Colonic mucosa (tissue), 4 donors: ENCODE measurements around the gene NADK. TPM values are rescaled to one million over a fixed set of nuclear protein-coding genes. Genes with fewer than 3 reads are reported as not detected.

Experiments used
- DNase-seq: peaks from one replicate; pipeline ENCODE4 v3.0.0-alpha.2; 2020
- H3K27ac ChIP-seq: fragments of 200-600 bp; one replicate; pipeline ENCODE4 v1.8.0; 2021
- H3K27me3 ChIP-seq: fragments of 200-600 bp; one replicate; pipeline ENCODE4 v1.8.0; 2021
- H3K36me3 ChIP-seq: fragments of 200-600 bp; one replicate; pipeline ENCODE4 v1.8.0; 2021
- H3K4me1 ChIP-seq: fragments of 200-600 bp; one replicate; pipeline ENCODE4 v1.8.0; 2021; ENCODE audit warnings: mild to moderate bottlenecking
- H3K4me3 ChIP-seq: fragments of 200-600 bp; one replicate; pipeline ENCODE4 v1.8.0; 2021
- H3K9ac ChIP-seq, 2 donors: one replicate each; pipeline ENCODE4 v1.7.0; 2013; ENCODE audit warnings: control low read depth in 2 of 2, low read depth in 2 of 2, low read length in 2 of 2
- H3K9me3 ChIP-seq: fragments of 200-600 bp; one replicate; pipeline ENCODE4 v1.8.0; 2021
- intact Hi-C: fragments of 100-400 bp; cut with DNase I; formaldehyde crosslinking; loops from one replicate; pipeline ENCODE4 v1.14.1; 2022
- total RNA-seq, 2 donors: library from RNA; stranded (reverse); fragmentation: NEBNext Ultra II Directional in 1 of 2; extraction: Animal tissue kit (Norgen Biotek cat#: 25700) in 1 of 2; gene quantifications; one replicate each; pipeline ENCODE4 v1.2.1, GENCODE V29; 2021
- TF ChIP-seq, protein P1 (sequence below): fragments of 200-600 bp; IDR thresholded peaks from one replicate; pipeline ENCODE4 v1.8.0; 2022; ENCODE audit warnings: antibody characterized with exemption, mild to moderate bottlenecking
- donor health status: healthy.
- donor health status: DM: no; HTN: no; CAD: no.
- donor health status: DM: no; HTN: no; CAD: no.

Gene NADK, protein sequence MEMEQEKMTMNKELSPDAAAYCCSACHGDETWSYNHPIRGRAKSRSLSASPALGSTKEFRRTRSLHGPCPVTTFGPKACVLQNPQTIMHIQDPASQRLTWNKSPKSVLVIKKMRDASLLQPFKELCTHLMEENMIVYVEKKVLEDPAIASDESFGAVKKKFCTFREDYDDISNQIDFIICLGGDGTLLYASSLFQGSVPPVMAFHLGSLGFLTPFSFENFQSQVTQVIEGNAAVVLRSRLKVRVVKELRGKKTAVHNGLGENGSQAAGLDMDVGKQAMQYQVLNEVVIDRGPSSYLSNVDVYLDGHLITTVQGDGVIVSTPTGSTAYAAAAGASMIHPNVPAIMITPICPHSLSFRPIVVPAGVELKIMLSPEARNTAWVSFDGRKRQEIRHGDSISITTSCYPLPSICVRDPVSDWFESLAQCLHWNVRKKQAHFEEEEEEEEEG
- 100 to 1,000 TPM; 122 to 146 TPM for total RNA-seq

DNA sequence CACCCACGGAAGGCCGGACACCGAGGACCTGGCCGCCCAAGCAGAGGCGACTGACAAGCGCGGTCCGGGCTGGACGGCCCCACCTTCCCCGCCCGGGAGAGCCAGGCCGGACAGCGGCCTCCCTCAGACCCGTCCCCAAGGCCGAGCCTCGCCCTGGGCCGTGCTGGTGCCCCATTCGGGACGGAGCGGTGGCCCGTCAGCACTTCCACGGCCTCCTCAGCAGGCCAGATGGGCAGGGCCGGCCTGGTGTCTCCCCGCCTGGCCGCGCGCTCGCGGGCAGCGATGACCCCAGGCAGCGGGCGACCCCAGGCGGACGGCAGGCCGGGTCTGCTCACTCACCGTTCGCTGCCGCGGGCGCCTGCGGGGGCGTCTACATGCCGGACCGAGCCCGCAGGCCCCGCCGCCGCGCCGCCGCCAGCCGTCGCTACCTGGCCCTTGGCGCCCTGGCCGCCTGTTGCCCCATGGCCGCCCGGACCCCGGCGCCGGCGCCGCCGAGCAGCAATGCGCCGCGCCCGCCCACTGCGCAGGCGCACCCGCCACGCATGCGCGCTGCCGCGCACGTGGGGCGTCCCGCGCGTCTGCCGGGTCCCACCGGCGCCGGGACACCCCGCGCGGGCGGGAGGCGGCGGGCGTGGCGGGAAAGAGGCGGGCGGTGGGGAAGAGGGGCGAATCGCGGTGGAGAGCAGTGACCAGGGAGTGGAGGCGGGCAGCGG, at the start of gene NADK:
TSS of gene NADK (minus strand) at position 521 of the 713 bp plus-strand sequence. CDS start 13,064 bp downstream, outside the sequence.
- H3K27ac ChIP-seq, result peak within 1 kb of the TSS; percentile 94
- H3K27me3 ChIP-seq, result no peaks in the 10 kb centered on the region
- peak; percentile 64 for DNase-seq
- H3K9me3 ChIP-seq, result no peaks in the 10 kb centered on the region
- no peaks in the 10 kb centered on the region for H3K36me3 ChIP-seq
- peaks cover 45% of the 10 kb centered on the region for H3K4me1 ChIP-seq
- peak within 1 kb of the TSS; percentile 75 for H3K4me3 ChIP-seq
- H3K9ac ChIP-seq, result peak within 1 kb of the TSS; percentile 97
- intact Hi-C loops, result no loop called here
- TF ChIP-seq, protein P1, sequence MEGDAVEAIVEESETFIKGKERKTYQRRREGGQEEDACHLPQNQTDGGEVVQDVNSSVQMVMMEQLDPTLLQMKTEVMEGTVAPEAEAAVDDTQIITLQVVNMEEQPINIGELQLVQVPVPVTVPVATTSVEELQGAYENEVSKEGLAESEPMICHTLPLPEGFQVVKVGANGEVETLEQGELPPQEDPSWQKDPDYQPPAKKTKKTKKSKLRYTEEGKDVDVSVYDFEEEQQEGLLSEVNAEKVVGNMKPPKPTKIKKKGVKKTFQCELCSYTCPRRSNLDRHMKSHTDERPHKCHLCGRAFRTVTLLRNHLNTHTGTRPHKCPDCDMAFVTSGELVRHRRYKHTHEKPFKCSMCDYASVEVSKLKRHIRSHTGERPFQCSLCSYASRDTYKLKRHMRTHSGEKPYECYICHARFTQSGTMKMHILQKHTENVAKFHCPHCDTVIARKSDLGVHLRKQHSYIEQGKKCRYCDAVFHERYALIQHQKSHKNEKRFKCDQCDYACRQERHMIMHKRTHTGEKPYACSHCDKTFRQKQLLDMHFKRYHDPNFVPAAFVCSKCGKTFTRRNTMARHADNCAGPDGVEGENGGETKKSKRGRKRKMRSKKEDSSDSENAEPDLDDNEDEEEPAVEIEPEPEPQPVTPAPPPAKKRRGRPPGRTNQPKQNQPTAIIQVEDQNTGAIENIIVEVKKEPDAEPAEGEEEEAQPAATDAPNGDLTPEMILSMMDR, result no peak

DNA sequence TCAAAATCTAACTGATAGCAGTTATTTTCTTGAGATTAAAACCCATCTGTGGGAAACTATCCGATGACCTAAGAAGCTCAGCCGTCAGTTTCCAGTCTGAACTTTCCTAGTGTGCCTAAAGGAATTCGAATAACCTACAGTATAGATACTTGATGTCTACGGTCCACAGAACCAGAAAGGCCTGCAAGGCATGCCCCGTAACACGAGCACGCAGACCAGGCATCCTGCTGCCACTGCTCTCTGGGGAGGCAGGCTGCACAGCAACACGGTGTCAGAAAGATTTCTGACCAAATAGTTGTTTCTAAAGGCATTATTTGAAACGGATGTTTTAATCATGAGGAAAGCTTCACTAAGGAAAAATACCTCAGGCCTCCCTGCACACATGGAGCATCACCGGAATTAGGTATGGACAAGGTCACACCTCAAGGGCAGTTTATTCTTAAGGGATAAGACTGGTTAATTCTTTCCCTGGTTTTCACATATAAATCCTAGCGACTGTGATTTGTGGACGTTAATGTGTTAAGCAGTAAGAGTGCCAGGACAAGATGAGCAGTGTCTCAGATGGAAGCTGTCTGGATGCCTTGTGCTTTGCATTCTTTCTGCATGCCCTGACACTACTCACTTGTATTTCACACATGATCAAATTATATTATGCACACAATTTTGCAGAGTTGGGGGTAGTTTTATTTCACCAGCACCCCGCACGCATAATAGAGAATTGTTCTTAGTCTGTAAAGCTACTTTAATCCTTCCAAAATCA, 49.0 kb upstream of the NADK start:
- no peak for DNase-seq
- H3K9ac ChIP-seq, result no peak overlapping the region
- peaks cover 6% of the 10 kb centered on the region for H3K4me1 ChIP-seq
- H3K36me3 ChIP-seq, result no peaks in the 10 kb centered on the region
- H3K27ac ChIP-seq, result no peak overlapping the region
- TF ChIP-seq, protein P1, result no peak
- intact Hi-C loops, result no loop called here
- H3K9me3 ChIP-seq, result no peaks in the 10 kb centered on the region
- no peaks in the 10 kb centered on the region for H3K27me3 ChIP-seq
- no peak overlapping the region for H3K4me3 ChIP-seq

GRCh38 chr1:1826356-1827088, 48.3 kb upstream of the NADK start:
- no peak for DNase-seq
- Histone ChIP-seq H3K9me3 (no peaks in the 10 kb centered on the region), H3K36me3 (no peaks in the 10 kb centered on the region), H3K9ac (no peak overlapping the region), H3K4me3 (no peak overlapping the region), H3K27me3 (no peaks in the 10 kb centered on the region), H3K4me1 (peaks cover 6% of the 10 kb centered on the region), H3K27ac (no peak overlapping the region)
- TF ChIP-seq, protein P1, result no peak
- intact Hi-C loops, result no loop called here

- Histone ChIP-seq H3K4me1 (peaks cover 6% of the 10 kb centered on the region), H3K27ac (no peak overlapping the region), H3K36me3 (no peaks in the 10 kb centered on the region), H3K9ac (no peak overlapping the region), H3K4me3 (no peak overlapping the region), H3K27me3 (no peaks in the 10 kb centered on the region), H3K9me3 (no peaks in the 10 kb centered on the region)
- intact Hi-C loops, result no loop called here
- no peak for DNase-seq
- TF ChIP-seq, protein P1, result no peak
Observed at GRCh38 chr1:1825217-1825616, 46.9 kb upstream of the NADK start.

DNA sequence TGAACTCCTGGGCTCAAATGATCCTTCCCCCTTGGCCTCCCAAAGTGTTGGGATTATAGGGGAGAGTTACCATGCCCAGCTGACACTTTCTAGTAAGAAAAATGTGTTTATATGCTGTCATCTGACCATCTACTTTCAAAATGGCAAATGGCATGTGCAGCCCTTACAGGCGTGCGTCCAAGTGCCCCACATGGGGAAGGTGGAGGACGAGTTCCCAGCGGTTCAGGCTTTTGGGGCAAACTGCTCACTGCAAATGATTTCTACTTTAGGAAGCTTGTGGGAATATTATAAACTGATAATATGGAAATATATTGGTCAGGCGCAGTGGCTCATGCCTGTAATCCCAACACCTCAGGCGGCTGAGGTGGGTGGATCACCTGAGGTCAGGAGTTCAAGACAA, 41.5 kb upstream of the NADK start:
- TF ChIP-seq, protein P1, result no peak
- DNase-seq, result no peak
- Histone ChIP-seq H3K4me1 (no peaks in the 10 kb centered on the region), H3K4me3 (no peak overlapping the region), H3K27ac (no peak overlapping the region), H3K27me3 (no peaks in the 10 kb centered on the region), H3K9ac (no peak overlapping the region), H3K9me3 (no peaks in the 10 kb centered on the region), H3K36me3 (no peaks in the 10 kb centered on the region)
- intact Hi-C loops, result no loop called here
